ENCODE results near the gene MRPL21. TPM values are rescaled to one million over a fixed set of nuclear protein-coding genes. Genes with fewer than 3 reads are reported as not detected.
A peak's percentile ranks its signal among the peaks of the same experiment; 100 is the strongest.

MRPL21 gene
- total RNA-seq, 6 experiments from 2014 or later: 18.8 to 50.4 (median 26.0) TPM

DNA sequence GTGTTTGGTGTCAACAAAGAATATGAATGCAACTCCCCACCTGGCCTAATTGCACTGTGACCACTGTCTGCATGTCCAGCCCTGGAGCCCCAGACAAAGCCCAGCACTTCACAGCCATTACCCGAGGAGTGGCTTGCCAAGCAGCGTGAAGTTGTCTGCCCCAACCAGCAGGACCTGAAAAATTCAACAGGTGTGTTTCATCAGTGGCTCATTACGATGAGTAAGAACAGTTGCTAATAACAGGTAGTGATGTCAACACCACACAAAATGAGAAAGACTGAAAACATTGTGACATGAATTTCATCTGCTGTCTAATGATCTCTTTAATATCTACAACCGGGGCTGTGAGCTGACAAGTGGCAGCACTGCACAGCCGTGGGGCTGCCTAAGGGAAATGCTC is 10.3 kb downstream of the MRPL21 start:
- H3K4me3 ChIP-seq: no peak overlapping the region
- 100% methylated on average over 1 of the region's 5 CpGs for WGBS (ENCODE audit: insufficient coverage, low coverage, low lambda C conversion rate, missing lambda C conversion rate)
- intact Hi-C loops (cut with DNase I): no loop called here
- peaks cover 0 to 52% (median 13%) of the 10 kb centered on the region in 4 donors for H3K36me3 ChIP-seq
- no peak for DNase-seq
- no peak overlapping the region for H3K27ac ChIP-seq
- ATAC-seq: no peak
- no peaks in the 10 kb centered on the region for H3K9me3 ChIP-seq
- H3K4me1 ChIP-seq: peaks cover 0 to 7% (median 1%) of the 10 kb centered on the region in 4 donors
- H3K27me3 ChIP-seq: no peaks in the 10 kb centered on the region
- TF ChIP-seq, protein P1, sequence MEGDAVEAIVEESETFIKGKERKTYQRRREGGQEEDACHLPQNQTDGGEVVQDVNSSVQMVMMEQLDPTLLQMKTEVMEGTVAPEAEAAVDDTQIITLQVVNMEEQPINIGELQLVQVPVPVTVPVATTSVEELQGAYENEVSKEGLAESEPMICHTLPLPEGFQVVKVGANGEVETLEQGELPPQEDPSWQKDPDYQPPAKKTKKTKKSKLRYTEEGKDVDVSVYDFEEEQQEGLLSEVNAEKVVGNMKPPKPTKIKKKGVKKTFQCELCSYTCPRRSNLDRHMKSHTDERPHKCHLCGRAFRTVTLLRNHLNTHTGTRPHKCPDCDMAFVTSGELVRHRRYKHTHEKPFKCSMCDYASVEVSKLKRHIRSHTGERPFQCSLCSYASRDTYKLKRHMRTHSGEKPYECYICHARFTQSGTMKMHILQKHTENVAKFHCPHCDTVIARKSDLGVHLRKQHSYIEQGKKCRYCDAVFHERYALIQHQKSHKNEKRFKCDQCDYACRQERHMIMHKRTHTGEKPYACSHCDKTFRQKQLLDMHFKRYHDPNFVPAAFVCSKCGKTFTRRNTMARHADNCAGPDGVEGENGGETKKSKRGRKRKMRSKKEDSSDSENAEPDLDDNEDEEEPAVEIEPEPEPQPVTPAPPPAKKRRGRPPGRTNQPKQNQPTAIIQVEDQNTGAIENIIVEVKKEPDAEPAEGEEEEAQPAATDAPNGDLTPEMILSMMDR (IDR thresholded peaks at IDR 0.05): no peak
- TF ChIP-seq POLR2A (IDR thresholded peaks at IDR 0.05): no peak

DNA sequence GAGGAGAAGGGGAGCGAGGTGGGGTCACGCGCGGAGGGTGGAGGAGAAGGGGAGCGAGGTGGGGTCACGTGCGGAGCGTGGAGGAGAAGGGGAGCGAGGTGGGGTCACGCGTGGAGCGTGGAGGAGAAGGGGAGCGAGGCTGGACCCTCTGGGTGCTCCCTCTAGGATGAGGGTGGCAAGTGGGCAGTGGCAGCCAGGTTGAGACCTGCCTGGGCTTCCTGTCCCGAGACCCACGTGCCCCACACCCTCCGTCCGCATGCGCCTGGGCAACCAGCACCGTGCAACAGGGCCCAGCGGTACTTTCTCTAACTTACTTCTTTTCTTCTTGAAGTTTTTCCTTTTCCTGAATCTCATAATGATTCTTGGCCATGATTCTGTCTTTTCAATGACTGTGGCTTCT is 11.1 kb downstream of the MRPL21 start:
- H3K9me3 ChIP-seq: no peaks in the 10 kb centered on the region
- H3K27ac ChIP-seq: no peak overlapping the region
- ATAC-seq (no peak), DNase-seq (no peak)
- peaks cover 0 to 7% (median 1%) of the 10 kb centered on the region in 4 donors for H3K4me1 ChIP-seq
- H3K4me3 ChIP-seq: no peak overlapping the region
- peaks cover 0 to 46% (median 11%) of the 10 kb centered on the region in 4 donors for H3K36me3 ChIP-seq
- intact Hi-C loops (cut with DNase I): no loop called here
- H3K27me3 ChIP-seq: no peaks in the 10 kb centered on the region
- TF ChIP-seq, protein P1 (IDR thresholded peaks at IDR 0.05): no peak
- TF ChIP-seq POLR2A (IDR thresholded peaks at IDR 0.05): no peak
- 87% methylated on average over 3 of the region's 20 CpGs for WGBS (ENCODE audit: insufficient coverage, low coverage, low lambda C conversion rate, missing lambda C conversion rate)

DNA sequence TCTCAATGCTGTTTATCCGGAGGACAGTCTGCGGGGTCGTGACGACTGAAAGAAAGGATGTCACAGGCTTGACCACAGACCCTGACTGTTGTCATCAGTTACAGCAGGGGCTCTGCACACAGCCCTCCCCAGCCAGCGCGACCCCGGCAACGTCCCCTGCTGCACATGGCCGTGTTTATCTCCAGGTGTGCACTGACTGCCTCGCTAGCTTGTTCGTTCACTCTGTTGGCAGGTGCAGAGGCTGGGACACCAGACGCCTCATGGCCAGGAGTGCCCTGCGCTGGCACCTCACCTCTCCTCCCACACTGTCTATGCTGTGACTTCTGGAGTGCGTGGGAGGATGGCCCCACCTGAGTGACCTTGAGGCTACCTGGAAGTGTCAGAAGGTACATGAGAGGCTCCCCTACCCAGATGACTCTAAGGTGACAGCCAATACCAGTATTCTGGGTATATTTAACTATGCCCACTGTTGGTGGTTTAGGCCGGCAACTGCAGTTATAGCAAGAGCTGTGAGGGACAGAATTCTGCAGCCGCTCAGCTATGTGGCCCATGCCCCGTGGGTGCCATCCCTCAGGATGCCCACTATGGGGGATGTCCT is 12.2 kb downstream of the MRPL21 start:
- ATAC-seq (peak; percentile 44 to 67 (median 62)), DNase-seq (no peak)
- Histone ChIP-seq H3K4me3 (no peak overlapping the region), H3K4me1 (peaks cover 0 to 7% (median 1%) of the 10 kb centered on the region in 4 donors), H3K27me3 (no peaks in the 10 kb centered on the region), H3K27ac (peak overlapping the region in 2 of 3 donors; percentile 60 to 71), H3K36me3 (peaks cover 0 to 37% (median 5%) of the 10 kb centered on the region in 4 donors), H3K9me3 (no peaks in the 10 kb centered on the region)
- TF ChIP-seq, protein P1 (IDR thresholded peaks at IDR 0.05): no peak
- no peak for TF ChIP-seq POLR2A (IDR thresholded peaks at IDR 0.05)
- intact Hi-C loops (cut with DNase I): no loop called here
- WGBS (ENCODE audit: insufficient coverage, low coverage, low lambda C conversion rate, missing lambda C conversion rate): 37% methylated on average over 12 of the region's 17 CpGs

DNA sequence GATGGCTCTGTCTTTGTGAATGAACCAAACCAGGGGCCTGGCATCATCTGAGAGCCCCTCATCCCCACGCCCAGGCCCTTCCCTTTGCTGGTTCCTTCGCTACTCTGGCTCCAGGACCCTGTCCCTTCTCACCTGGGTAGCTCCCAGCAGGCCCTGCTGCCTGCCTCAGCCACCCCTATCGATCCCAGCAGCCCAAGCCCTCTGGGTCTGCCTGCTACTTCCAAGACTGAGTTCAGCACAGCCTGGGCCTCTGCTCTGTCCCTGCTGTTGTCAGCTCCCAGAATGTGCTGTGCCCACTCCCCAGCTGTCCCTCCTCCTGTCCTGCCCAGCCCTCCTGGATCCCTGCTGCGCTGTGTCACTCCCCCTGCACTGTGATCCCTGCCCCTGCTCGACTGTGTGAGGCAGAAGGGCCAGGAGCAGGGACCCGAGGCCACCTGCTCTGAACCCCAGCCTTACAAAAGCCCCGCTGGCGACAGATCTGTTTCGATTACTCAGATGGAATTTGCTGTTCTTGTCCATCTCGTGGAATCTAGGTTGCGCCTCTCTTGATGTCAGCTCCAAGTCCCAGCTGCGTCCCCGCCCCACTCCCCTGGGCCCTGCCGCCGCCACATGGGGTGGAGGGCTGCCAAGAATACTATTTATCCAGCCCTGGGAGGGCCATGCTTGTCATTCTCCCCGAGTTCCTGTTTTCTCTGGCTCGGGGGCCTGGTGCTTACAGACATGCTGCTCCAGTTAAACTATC is 13.0 kb downstream of the MRPL21 start:
- TF ChIP-seq, protein P1 (IDR thresholded peaks at IDR 0.05): no peak
- no peak for TF ChIP-seq POLR2A (IDR thresholded peaks at IDR 0.05)
- peak; percentile 89 to 94 (median 92) for ATAC-seq
- Histone ChIP-seq H3K4me1 (peaks cover 0 to 7% (median 1%) of the 10 kb centered on the region in 4 donors), H3K4me3 (no peak overlapping the region), H3K9me3 (no peaks in the 10 kb centered on the region), H3K27ac (peak overlapping the region; percentile 43 to 71 (median 65)), H3K36me3 (peaks cover 0 to 29% (median 2%) of the 10 kb centered on the region in 4 donors), H3K27me3 (no peaks in the 10 kb centered on the region)
- peak in 2 of 3 donors; percentile 74 to 90 for DNase-seq
- 44% methylated on average over 4 of the region's 17 CpGs for WGBS (ENCODE audit: insufficient coverage, low coverage, low lambda C conversion rate, missing lambda C conversion rate)
- intact Hi-C loops (cut with DNase I): no loop called here
